NCI-H2107 (cell line): ENCODE results near the gene NPIPB5.
"Not testable (repeated sequence)": the region's sequence is repeated elsewhere in the genome, so short reads cannot be mapped to it uniquely, and the experiment has no call there.

Source experiments
- DNase-seq: peaks from one replicate; lab custom pipeline; 2025; lab: John Stamatoyannopoulos, UW

The NPIPB5 gene

DNA sequence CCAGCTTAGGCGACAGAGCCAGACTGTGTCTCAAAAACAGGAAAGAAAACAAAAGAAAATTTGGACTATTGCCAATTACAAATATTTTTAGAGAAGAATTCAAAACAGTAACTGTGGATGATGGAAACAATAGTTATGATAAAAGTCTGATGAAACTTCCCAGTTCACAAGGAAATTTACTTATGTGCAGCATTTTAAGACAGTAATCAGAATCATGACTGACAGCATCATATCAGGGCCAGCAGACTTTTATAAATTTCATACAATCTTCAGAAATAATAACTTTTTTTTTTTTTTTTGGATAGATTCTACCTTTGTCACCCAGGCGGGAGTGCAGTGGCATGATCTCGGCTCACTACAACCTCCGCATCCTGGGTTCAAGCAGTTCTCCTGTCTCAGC lies at the start of gene NPIPB5:
TSS of gene NPIPB5 (plus strand) at position 301 of the 400 bp plus-strand sequence. CDS start 2,911 bp downstream, outside the sequence.
- not testable (repeated sequence) for DNase-seq

GRCh38 chr16:22468846-22469245 lies 41.8 kb upstream of the NPIPB5 start:
- DNase-seq, result not testable (repeated sequence)

- DNase-seq, result not testable (repeated sequence)
These were observed 27.3 kb downstream of the NPIPB5 start for GRCh38 chr16:22537996-22538395.

DNA sequence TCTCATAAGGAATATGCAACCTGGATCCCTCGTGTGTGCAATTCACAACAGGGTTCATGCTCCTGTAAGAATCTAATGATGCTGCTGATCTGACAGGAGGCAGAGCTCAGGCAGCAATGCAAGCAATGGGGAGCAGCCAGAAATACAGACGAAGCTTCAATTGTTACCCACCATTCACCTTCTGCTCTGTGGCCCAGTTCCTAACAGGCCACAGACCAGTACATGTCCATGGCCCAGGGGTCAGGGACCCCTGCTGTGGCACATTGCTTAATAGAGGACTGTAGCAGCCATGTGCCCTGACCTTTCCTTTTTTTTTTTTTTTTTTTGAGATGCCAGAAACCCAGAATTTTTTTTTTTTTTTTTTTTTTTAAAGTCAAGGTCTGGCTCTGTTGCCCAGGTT lies 34.1 kb downstream of the NPIPB5 start:
- DNase-seq, result not testable (repeated sequence)

DNA sequence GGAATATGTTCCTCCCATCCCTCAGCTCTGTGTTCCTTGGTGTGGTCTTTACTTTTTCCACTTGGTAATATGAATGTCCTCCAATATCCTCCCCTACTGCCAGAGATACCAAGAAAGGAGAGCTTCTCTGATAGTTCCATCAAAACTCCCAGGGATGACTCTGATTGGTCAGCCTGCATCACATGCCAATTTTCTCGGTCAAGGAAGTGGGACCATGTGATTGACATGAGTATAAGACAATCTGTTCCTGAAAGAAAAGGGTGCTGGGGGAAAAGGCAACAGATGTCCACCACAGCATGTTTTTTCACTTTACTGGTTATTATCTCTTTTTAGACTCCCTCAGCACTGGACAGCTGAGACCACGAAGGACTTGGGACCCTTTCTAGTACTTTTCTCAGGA lies 35.9 kb downstream of the NPIPB5 start:
- not testable (repeated sequence) for DNase-seq

GRCh38 chr16:22547170-22547765 lies 36.6 kb downstream of the NPIPB5 start:
- not testable (repeated sequence) for DNase-seq

DNA sequence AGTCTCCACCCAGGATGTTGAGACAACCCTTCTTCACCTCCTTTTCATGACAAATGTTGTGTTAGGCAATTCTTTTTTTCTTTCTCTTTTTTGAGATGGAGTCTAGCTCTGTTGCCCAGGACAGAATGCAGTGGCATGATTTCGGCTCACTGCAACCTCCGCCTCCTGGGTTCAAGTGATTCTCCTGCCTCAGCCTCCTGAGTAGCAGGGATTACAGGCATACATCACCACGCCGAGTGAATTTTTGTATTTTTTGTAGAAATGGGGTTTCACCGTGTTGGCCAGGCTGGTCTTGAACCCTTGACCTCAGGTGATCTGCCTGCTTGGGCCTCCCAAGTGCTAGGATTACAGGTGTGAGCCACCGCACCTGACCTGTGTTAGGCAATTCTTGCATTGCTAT lies 39.2 kb downstream of the NPIPB5 start:
- not testable (repeated sequence) for DNase-seq

DNA sequence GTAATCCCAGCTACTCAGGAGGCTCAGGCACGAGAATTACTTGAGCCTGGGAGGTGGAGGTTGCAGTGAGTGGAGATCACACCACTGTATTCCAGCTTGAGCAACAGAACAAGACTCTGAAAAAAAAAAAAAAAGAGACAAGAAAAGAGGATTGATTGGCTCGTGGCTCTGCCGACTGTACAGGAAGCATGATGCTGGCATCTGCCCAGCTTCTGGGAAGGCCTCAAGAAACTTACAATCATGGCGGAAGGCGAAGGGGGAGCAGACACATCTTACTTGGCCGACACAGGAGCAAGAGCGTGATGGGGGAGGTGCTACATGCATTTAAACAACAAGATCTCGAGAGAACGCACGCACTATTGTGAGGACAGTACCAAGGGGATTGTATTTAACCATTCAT lies 40.5 kb downstream of the NPIPB5 start:
- not testable (repeated sequence) for DNase-seq

- DNase-seq, result not testable (repeated sequence)
These were observed 41.0 kb downstream of the NPIPB5 start for GRCh38 chr16:22551651-22552050.

GRCh38 chr16:22556759-22557158 lies 46.1 kb downstream of the NPIPB5 start:
- DNase-seq, result not testable (repeated sequence)
